ENCODE measurements around the gene ALB.

Gene ALB

DNA sequence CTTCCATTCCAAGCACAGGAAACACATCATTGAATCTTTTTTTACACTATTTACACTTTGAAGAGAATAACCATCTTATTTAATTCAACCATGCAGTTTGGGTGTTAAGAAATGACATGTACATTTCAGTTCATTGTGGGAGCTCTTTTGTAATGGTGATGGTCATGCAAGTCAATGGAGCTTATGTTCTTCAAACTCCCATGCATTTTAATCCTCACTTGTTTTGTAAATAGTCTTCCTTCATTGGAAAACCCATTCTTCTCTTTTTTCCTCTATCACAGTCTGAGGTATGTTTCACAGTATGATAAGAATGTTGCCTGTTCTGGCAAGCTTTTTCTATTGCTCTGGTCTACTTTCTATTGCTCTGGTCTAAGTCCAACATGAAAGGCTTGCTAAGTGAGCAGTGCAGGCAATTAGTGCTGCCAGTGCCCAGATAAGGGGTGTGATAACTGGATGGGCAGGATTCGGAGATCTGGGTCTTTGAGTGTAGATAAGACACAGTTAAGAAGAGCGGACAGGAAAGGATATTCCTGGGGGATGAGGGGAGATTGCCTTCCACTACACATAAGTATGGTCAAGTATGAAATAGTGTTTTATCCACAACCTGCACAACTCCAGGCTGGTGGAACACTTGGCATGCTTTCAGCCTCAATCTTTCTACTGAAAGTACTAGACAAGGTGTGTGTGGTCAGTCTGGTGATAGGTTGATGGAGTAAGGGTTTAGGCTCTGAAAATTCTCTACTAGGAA is 49.0 kb downstream of the ALB start:
- DNase-seq = no peak

DNA sequence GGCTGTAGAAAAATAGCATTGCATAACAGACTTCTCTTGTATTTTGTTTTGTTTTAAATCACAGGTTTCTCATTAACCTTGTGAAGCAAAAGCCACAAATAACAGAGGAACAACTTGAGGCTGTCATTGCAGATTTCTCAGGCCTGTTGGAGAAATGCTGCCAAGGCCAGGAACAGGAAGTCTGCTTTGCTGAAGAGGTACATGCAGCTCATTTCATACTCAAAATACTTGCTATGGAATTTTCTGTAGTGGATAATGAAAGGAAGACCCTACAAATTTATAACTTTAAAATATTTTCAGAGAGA is 49.6 kb downstream of the ALB start:
- no peak for DNase-seq

DNA sequence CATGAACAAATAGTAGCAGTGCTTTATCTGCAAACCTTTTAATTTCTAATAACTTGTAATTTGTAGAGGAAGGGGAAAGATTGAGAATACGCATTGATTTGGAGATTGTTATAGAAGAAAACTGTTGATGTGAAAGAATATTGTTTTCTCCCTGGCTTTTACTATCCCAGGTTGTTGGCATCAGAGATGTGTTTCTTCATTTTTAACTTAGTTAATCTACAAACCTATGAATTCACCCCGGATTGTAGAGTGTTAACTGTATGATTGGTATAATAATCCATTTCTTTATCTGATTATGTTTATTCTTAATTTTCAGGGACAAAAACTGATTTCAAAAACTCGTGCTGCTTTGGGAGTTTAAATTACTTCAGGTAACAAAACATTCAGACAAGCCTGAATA is 50.8 kb downstream of the ALB start:
- DNase-seq = no peak

DNA sequence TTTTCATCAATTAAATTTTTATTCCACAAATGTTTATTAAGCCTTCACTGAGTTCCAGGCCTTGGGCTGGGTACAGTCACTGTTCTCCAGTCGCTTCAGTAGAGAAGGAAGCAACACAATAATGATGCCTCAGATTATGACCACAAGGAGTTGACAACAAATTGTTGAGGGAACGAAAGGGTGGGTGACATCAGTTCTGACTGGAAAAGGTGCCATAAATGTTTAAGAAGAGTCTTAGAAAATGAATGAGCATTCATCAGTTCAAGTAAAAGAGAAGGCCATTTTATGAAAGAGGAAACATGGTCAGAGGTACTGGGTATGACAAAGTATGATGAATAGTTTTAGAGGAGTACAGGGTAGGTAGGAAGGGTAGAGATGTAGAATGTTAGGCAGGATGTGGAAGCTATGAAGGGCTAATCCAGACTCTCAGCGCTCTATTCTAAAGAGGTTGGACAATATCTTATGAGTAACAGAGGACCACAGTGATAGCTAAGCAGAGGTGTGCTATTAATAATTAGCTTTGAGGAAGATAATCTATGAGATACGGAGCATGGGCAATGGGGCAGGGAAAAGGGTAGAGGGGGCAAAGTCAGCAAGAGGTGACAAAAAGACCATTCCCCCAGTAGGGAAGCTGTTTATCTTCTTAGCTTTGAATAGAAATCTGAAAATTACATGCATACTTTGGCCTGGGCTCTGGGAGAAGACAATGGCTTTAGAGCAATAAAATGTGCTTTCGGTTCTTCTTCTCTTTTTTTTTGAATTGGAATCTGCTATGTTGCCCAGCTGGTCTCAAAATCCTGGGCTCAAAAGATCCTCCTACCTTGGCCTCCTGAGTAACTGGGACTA is 52.3 kb downstream of the ALB start:
- no peak for DNase-seq

DNA sequence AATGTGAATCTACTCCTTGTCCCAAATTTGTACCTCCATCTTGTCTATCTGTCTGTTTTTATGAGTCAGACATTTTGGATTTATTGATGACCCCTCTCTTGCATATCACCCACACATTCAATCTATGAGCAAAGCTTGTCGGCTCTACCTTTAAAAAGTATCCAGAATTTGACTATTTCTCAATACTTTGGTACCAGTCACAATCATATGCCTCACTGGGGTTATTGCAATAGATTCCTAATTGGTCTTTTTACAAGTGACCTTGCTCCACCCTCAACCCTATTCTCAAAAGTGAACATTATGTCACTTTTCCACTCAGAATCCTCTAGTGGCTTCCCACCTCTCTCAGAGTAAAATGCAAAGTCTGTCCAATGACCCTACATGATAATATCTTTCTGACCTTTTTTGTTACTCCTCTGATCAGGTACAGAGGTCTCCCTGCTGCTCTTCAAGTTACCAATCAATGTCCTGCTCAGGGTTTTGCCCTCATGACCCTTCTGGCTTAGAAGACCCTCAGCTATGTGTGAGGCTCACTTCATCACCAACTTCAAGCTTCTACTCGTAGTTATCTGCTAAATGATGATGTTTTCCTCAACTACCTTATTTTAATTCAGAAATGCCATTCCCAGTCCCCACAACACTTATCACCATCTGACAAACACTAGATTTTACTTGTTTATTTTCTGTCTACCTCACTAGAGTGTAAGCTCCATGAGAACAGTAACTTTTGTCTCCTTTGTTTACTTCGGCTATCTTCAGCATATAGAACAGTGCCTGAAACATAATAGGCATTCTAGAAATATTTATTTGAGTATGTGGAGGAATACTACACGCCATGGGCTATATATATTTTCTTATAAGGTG is 54.3 kb downstream of the ALB start:
- no peak for DNase-seq

DNA sequence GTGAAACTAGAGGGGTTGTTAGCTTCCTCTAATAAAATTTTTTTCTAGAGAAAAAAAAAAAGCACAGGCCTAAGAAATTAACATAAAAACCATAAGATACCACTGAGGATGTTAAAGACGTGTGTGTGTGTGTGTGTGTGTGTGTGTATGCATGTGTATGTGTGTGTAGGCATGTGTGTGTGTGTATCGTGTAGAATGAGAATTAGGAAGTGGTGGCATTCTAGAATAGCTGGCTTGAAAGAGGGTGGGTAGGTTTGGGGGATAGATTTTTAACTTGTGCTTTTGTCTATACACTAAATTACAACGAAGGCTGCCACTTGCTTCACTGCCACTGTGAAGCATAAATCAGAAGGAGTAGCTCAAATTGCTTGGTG is 54.9 kb downstream of the ALB start:
- no peak for DNase-seq

DNA sequence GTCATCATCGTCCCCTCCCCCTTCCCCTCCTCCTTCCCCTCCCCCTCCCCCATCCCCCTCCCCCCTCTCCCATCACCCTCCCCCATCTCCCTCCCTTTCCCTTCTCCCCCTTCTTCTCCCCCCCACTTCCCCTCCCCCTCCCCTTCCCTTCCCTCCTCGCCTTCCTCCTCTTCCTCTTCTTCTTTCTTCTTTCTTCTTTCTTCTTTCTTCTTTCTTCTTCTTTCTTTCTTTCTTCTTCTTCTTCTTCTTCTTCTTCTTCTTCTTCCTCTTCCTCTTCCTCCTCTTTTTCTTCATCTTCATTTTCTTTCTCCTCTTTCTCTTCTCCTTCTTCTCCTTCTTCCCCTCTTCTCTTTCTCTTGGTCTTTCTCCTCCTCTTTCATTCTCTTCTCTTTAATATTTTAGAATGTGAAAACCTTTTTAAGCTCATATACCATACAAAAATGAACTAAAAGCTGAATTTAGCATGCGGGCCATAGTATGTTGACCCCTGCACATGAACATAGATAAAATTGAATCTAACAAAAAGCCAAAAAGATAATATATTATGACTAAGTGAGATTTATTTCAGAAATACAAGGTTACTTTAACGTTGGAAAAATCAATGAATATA is 56.9 kb downstream of the ALB start:
- DNase-seq = no peak

DNA sequence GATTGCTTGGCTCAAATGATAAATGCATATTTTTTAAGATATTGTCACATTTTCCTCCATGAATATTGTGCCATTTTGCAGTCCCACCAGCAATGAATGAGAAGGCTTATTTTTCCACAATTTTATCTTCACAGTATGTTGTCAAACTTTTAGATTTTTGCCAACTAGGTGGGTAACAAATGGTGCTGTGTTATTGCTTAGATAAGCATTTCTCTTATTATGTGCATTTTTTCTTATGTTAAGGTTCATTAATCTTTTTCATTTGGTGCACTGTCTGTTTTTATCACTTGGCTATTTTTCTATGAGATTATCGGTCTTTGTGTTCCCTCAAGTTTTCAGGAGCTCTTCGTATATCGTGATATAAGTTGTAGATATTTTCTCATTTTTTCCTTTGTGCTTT is 64.1 kb downstream of the ALB start:
- DNase-seq = no peak

DNA sequence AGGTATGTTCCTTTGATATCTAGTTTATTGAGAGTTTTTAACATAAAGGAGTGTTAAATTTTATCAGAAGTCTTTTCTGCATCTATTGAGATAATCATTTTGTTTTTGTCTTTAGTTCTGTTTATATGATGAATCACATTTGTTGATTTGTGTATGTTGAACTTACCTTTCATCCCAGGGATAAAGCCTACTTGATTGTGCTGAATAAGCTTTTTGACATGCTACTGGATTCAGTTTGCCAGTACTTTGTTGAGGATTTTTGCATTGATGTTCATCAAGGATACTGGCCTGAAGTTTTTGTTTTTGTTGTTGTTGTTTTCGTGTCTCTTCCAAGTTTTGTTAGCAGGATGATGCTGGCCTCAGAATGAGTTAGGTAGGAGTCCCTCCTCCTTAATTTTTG is 66.6 kb downstream of the ALB start:
- DNase-seq = no peak
